Measurements from ENCODE around the gene TTC9.

DNA sequence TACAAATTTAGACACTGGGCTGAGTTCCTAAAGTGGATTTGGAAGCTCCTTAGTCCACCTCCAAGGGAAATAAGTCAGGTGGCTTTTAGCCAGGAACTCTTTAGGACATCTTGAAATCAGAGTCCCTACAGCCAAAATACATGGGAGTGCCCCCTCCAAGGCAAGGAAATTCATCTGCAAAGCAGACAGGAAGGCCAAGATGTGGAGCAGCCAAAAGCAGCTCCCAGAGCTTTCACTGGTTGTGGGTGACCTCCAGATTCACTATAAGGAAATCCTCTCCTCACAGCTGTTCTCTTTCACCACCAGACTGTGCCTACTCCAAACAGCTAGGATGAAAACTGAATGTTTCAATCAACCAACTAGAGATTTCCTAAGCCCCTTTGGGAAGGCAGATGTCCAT, 6.6 kb downstream of the TTC9 start:
- TF ChIP-seq POLR2AphosphoS5 (IDR thresholded peaks at IDR 0.05), result no peak
- TF ChIP-seq, protein P1, sequence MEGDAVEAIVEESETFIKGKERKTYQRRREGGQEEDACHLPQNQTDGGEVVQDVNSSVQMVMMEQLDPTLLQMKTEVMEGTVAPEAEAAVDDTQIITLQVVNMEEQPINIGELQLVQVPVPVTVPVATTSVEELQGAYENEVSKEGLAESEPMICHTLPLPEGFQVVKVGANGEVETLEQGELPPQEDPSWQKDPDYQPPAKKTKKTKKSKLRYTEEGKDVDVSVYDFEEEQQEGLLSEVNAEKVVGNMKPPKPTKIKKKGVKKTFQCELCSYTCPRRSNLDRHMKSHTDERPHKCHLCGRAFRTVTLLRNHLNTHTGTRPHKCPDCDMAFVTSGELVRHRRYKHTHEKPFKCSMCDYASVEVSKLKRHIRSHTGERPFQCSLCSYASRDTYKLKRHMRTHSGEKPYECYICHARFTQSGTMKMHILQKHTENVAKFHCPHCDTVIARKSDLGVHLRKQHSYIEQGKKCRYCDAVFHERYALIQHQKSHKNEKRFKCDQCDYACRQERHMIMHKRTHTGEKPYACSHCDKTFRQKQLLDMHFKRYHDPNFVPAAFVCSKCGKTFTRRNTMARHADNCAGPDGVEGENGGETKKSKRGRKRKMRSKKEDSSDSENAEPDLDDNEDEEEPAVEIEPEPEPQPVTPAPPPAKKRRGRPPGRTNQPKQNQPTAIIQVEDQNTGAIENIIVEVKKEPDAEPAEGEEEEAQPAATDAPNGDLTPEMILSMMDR (IDR thresholded peaks at IDR 0.05), result no peak
